Gastroesophageal sphincter (tissue), 4 donors: Measurements from ENCODE around the gene CTSZ. TPM values are rescaled to one million over a fixed set of nuclear protein-coding genes. Genes with fewer than 3 reads are reported as not detected.
"Not testable (repeated sequence)": the region's sequence is repeated elsewhere in the genome, so short reads cannot be mapped to it uniquely, and the experiment has no call there.

ENCODE experiments used
- ATAC-seq: fragments of 150-250 bp; one replicate; pipeline ENCODE4 v1.9.1; 2016; ENCODE audit warnings: mild to moderate bottlenecking, moderate library complexity
- H3K27ac ChIP-seq, 4 donors: fragments of 200-600 bp; sonication (generic) in 3 of 4; 1 replicate in 3 of 4; 2 replicates in 1 of 4; pipeline ENCODE4 v1.5.1; 2016 to 2019
- H3K27me3 ChIP-seq: fragments of 200-600 bp; sonication (generic); one replicate; pipeline ENCODE4 v1.5.1; 2019
- H3K36me3 ChIP-seq, 2 donors: fragments of 200-600 bp; sonication (generic); one replicate each; pipeline ENCODE4 v1.5.1; 2019; ENCODE audit warnings: control low read depth in 1 of 2
- H3K4me1 ChIP-seq, 3 donors: fragments of 200-600 bp; sonication (generic); 1 replicate in 2 of 3; 2 replicates in 1 of 3; pipeline ENCODE4 v1.5.1; 2016 to 2019; ENCODE audit warnings: control low read depth in 2 of 3
- H3K4me3 ChIP-seq, 2 donors: fragments of 200-600 bp; sonication (generic); one replicate each; pipeline ENCODE4 v1.5.1; 2019; ENCODE audit warnings: mild to moderate bottlenecking in 1 of 2, moderate library complexity in 1 of 2
- H3K9me3 ChIP-seq, 3 donors: fragments of 200-600 bp; sonication (generic); one replicate each; pipeline ENCODE4 v1.5.1; 2017 to 2019; ENCODE audit warnings: control low read depth in 2 of 3
- CTCF ChIP-seq, 4 experiments: fragments of 200-600 bp in 2 of 4; fragments of 450-650 bp in 2 of 4; sonication (generic) in 1 of 4; IDR thresholded peaks; one replicate each; pipeline ENCODE4 v1.5.1; 2017 to 2019; ENCODE audit warnings: antibody characterized with exemption in 4 of 4, mild to moderate bottlenecking in 2 of 4, moderate library complexity in 2 of 4
- EP300 ChIP-seq: sonication (generic); formaldehyde crosslinking; IDR thresholded peaks from one replicate; pipeline ENCODE4 v1.6.1; 2017; ENCODE audit warnings: antibody characterized with exemption, mild to moderate bottlenecking
- POLR2A ChIP-seq, 2 donors: fragments of 450-650 bp; IDR thresholded peaks; one replicate each; pipeline ENCODE4 v1.6.1; 2017; ENCODE audit warnings: antibody characterized with exemption in 2 of 2, mild to moderate bottlenecking in 2 of 2, moderate library complexity in 1 of 2
- POLR2AphosphoS5 ChIP-seq: sonication (generic); formaldehyde crosslinking; IDR thresholded peaks from one replicate; pipeline ENCODE4 v1.6.1; 2017; ENCODE audit warnings: antibody characterized with exemption
- WGBS, 2 donors: methylation state at CpG; one replicate each; pipeline ENCODE4 v1.1.5; 2018; ENCODE audit warnings: low coverage in 1 of 2; 5-methylcytosine and 5-hydroxymethylcytosine counted together
- total RNA-seq, 4 donors: library from RNA; depleted of rRNA; stranded (reverse); fragments of >200 nt; gene quantifications; one replicate each; pipeline ENCODE4 v1.1.0, GENCODE V29; 2016

The CTSZ gene
- total RNA-seq, 4 donors from 2014 or later = 167 to 222 (median 176) TPM

GRCh38 chr20:59013031-59013951, 6.2 kb upstream of the CTSZ start:
- peaks cover 0 to 7% of the 10 kb centered on the region in 2 donors for H3K36me3 ChIP-seq
- H3K27ac ChIP-seq = no peak overlapping the region
- no peak for ATAC-seq
- no peak overlapping the region for H3K4me3 ChIP-seq
- H3K4me1 ChIP-seq = no peaks in the 10 kb centered on the region
- TF ChIP-seq CTCF (IDR thresholded peaks at IDR 0.05) = no peak
- TF ChIP-seq POLR2A (IDR thresholded peaks at IDR 0.05) = no peak
- no peak for TF ChIP-seq EP300
- TF ChIP-seq POLR2AphosphoS5 = no peak
- H3K9me3 ChIP-seq = no peaks in the 10 kb centered on the region
- H3K27me3 ChIP-seq = no peaks in the 10 kb centered on the region
- 80 to 85% methylated on average over 12 to 17 of the region's 17 CpGs for WGBS, 2 donors

- ATAC-seq, H3K36me3 ChIP-seq, H3K4me3 ChIP-seq, H3K4me1 ChIP-seq, H3K9me3 ChIP-seq, H3K27me3 ChIP-seq: not testable (repeated sequence)
- peak overlapping the region in 3 of 4 donors; percentile 19 to 45 (median 20) for H3K27ac ChIP-seq
- WGBS, 2 donors = 81 to 100% methylated on average over 1 to 3 of the region's 3 CpGs
These were observed 4.8 kb upstream of the CTSZ start for GRCh38 chr20:59011874-59012157.

- H3K4me3 ChIP-seq = no peak overlapping the region
- ATAC-seq = no peak
- TF ChIP-seq EP300 (no peak), POLR2AphosphoS5 (no peak), POLR2A (IDR thresholded peaks at IDR 0.05) (no peak), CTCF (IDR thresholded peaks at IDR 0.05) (no peak)
- no peaks in the 10 kb centered on the region for H3K36me3 ChIP-seq
- H3K4me1 ChIP-seq = peaks cover 0 to 13% (median 6%) of the 10 kb centered on the region in 3 donors
- H3K27ac ChIP-seq = peak overlapping the region in 3 of 4 donors; percentile 19 to 45 (median 20)
- H3K9me3 ChIP-seq = no peaks in the 10 kb centered on the region
- WGBS, 2 donors = 64 to 65% methylated on average over 6 to 10 of the region's 17 CpGs
- H3K27me3 ChIP-seq = no peaks in the 10 kb centered on the region
These were observed 4.2 kb upstream of the CTSZ start for GRCh38 chr20:59010995-59011873.

- no peak overlapping the region for H3K4me3 ChIP-seq
- H3K36me3 ChIP-seq = no peaks in the 10 kb centered on the region
- H3K27me3 ChIP-seq = no peaks in the 10 kb centered on the region
- H3K4me1 ChIP-seq = peaks cover 0 to 20% (median 13%) of the 10 kb centered on the region in 3 donors
- TF ChIP-seq POLR2A (IDR thresholded peaks at IDR 0.05) (no peak), EP300 (no peak), POLR2AphosphoS5 (no peak), CTCF (IDR thresholded peaks at IDR 0.05) (no peak)
- no peak for ATAC-seq
- WGBS, 2 donors = 58 to 79% methylated on average over 4 of the region's 8 CpGs
- H3K9me3 ChIP-seq = no peaks in the 10 kb centered on the region
- H3K27ac ChIP-seq = peak overlapping the region in 3 of 4 donors; percentile 26 to 35 (median 29)
These were observed 3.4 kb upstream of the CTSZ start for GRCh38 chr20:59010321-59010994.

GRCh38 chr20:59008715-59009336, 1.8 kb upstream of the CTSZ start:
- 64 to 80% methylated on average over 1 to 5 of the region's 8 CpGs for WGBS, 2 donors
- ATAC-seq = no peak
- Histone ChIP-seq H3K9me3 (no peaks in the 10 kb centered on the region), H3K27me3 (no peaks in the 10 kb centered on the region), H3K27ac (no peak overlapping the region), H3K4me1 (peaks cover 0 to 37% (median 28%) of the 10 kb centered on the region in 3 donors), H3K4me3 (no peak overlapping the region), H3K36me3 (peaks cover 0 to 7% of the 10 kb centered on the region in 2 donors)
- TF ChIP-seq EP300 = no peak
